ENCODE results near the gene TIMM17A. TPM values are rescaled to one million over a fixed set of nuclear protein-coding genes. Genes with fewer than 3 reads are reported as not detected.

The TIMM17A gene
- 10 to 100 TPM; 51.9 to 70.6 TPM for total RNA-seq

- CTCF ChIA-PET, result interaction anchor here (0.6 to 2.8 kb wide), 5 partner anchors 9 to 72 kb away, joined by 3 to 15 read pairs (median 4); no protein-coding TSS in a partner anchor
- intact Hi-C loops (cut with DNase I, micrococcal nuclease), result loop anchor here (1.0 to 10.0 kb wide), 14 partner anchors 27 to 1220 kb away; partner anchors contain the start of genes PPP1R12B (in 2 of the 2), RNPEP (in 2 of the 2), ARL8A (in 1 of the 2) and CAMSAP2 (in 1 of the 2)
- Mint-ChIP-seq H3K4me1 (peaks cover 16% of the 10 kb centered on the region), H3K27me3 (no peaks in the 10 kb centered on the region), H3K36me3 (ENCODE audit: low read depth) (peaks cover 24% of the 10 kb centered on the region), H3K9me3 (ENCODE audit: low read depth) (no peaks in the 10 kb centered on the region), H3K27ac (peak within 1 kb of the TSS; percentile 97), H3K4me3 (peak within 1 kb of the TSS; percentile 99)
- ATAC-seq (peak; percentile 100), DNase-seq (peak; percentile 97)
- POLR2A ChIA-PET, result interaction anchor here (0.9 to 1.6 kb wide), 4 partner anchors 9 to 59 kb away, joined by 3 to 4 read pairs (median 4); partner anchors contain the start of gene LMOD1
Observed at GRCh38 chr1:201955009-201955728, at the start of gene TIMM17A. TSS of gene TIMM17A (plus strand) at chr1:201955503. CDS start at chr1:201955527, 24 bp downstream.

- no peaks in the 10 kb centered on the region for H3K4me1 Mint-ChIP-seq
- DNase-seq (no peak), ATAC-seq (no peak)
- no peak overlapping the region for H3K27ac Mint-ChIP-seq
- ChIA-PET CTCF (interaction anchor here (1.9 kb wide), 1 partner anchor 10 kb away, joined by 9 read pairs; no protein-coding TSS in a partner anchor), POLR2A (no interaction called here)
- H3K27me3 Mint-ChIP-seq, result peaks cover 2% of the 10 kb centered on the region
- H3K4me3 Mint-ChIP-seq, result no peak overlapping the region
- H3K9me3 Mint-ChIP-seq (ENCODE audit: low read depth), result no peaks in the 10 kb centered on the region
- H3K36me3 Mint-ChIP-seq (ENCODE audit: low read depth), result no peaks in the 10 kb centered on the region
- intact Hi-C loops (cut with DNase I, micrococcal nuclease), result no loop called here
Observed at GRCh38 chr1:201906336-201906735, 49.0 kb upstream of the TIMM17A start.

GRCh38 chr1:201907621-201908020, 47.7 kb upstream of the TIMM17A start:
- Mint-ChIP-seq H3K4me3 (no peak overlapping the region), H3K36me3 (ENCODE audit: low read depth) (no peaks in the 10 kb centered on the region), H3K27ac (no peak overlapping the region), H3K27me3 (peaks cover 2% of the 10 kb centered on the region), H3K4me1 (no peaks in the 10 kb centered on the region), H3K9me3 (ENCODE audit: low read depth) (no peaks in the 10 kb centered on the region)
- ChIA-PET CTCF (interaction anchor here (0.6 to 1.1 kb wide), 3 partner anchors 11 to 896 kb away, joined by 3 read pairs; no protein-coding TSS in a partner anchor), POLR2A (no interaction called here)
- no peak for DNase-seq
- no peak for ATAC-seq
- intact Hi-C loops (cut with DNase I, micrococcal nuclease), result no loop called here

- ChIA-PET CTCF (no interaction called here), POLR2A (no interaction called here)
- intact Hi-C loops (cut with DNase I, micrococcal nuclease), result no loop called here
- Mint-ChIP-seq H3K4me3 (no peak overlapping the region), H3K27ac (no peak overlapping the region), H3K27me3 (peaks cover 9% of the 10 kb centered on the region), H3K9me3 (ENCODE audit: low read depth) (no peaks in the 10 kb centered on the region), H3K36me3 (ENCODE audit: low read depth) (no peaks in the 10 kb centered on the region), H3K4me1 (no peaks in the 10 kb centered on the region)
- DNase-seq (no peak), ATAC-seq (no peak)
Observed at GRCh38 chr1:201911826-201912571, 43.3 kb upstream of the TIMM17A start.

GRCh38 chr1:201912832-201913231, 42.5 kb upstream of the TIMM17A start:
- Mint-ChIP-seq H3K4me3 (no peak overlapping the region), H3K4me1 (no peaks in the 10 kb centered on the region), H3K36me3 (ENCODE audit: low read depth) (no peaks in the 10 kb centered on the region), H3K27ac (no peak overlapping the region), H3K27me3 (peaks cover 9% of the 10 kb centered on the region), H3K9me3 (ENCODE audit: low read depth) (no peaks in the 10 kb centered on the region)
- CTCF ChIA-PET, result interaction anchor here (0.6 to 1.5 kb wide), 4 partner anchors 12 to 99 kb away, joined by 3 to 6 read pairs (median 4); no protein-coding TSS in a partner anchor
- DNase-seq, result no peak
- intact Hi-C loops (cut with DNase I, micrococcal nuclease), result no loop called here
- POLR2A ChIA-PET, result interaction anchor here (0.6 kb wide), 1 partner anchor 17 kb away, joined by 3 read pairs; no protein-coding TSS in a partner anchor
- ATAC-seq, result no peak

GRCh38 chr1:201914456-201915235, 40.7 kb upstream of the TIMM17A start:
- H3K4me1 Mint-ChIP-seq, result no peaks in the 10 kb centered on the region
- DNase-seq (no peak), ATAC-seq (no peak)
- H3K9me3 Mint-ChIP-seq (ENCODE audit: low read depth), result no peaks in the 10 kb centered on the region
- H3K4me3 Mint-ChIP-seq, result no peak overlapping the region
- ChIA-PET POLR2A (no interaction called here), CTCF (no interaction called here)
- H3K27ac Mint-ChIP-seq, result no peak overlapping the region
- H3K36me3 Mint-ChIP-seq (ENCODE audit: low read depth), result no peaks in the 10 kb centered on the region
- intact Hi-C loops (cut with DNase I, micrococcal nuclease), result no loop called here
- H3K27me3 Mint-ChIP-seq, result peaks cover 9% of the 10 kb centered on the region

- Mint-ChIP-seq H3K9me3 (ENCODE audit: low read depth) (no peaks in the 10 kb centered on the region), H3K36me3 (ENCODE audit: low read depth) (no peaks in the 10 kb centered on the region), H3K27me3 (peaks cover 11% of the 10 kb centered on the region), H3K27ac (no peak overlapping the region), H3K4me3 (no peak overlapping the region), H3K4me1 (no peaks in the 10 kb centered on the region)
- DNase-seq, result peak; percentile 13
- no peak for ATAC-seq
- POLR2A ChIA-PET, result no interaction called here
- intact Hi-C loops (cut with DNase I, micrococcal nuclease), result no loop called here
- CTCF ChIA-PET, result interaction anchor here (0.6 to 1.0 kb wide), 2 partner anchors 21 to 49 kb away, joined by 3 to 4 read pairs; no protein-coding TSS in a partner anchor
Observed at GRCh38 chr1:201916649-201917249, 38.6 kb upstream of the TIMM17A start.

- ChIA-PET POLR2A (no interaction called here), CTCF (interaction anchor here (0.8 kb wide), 1 partner anchor 357 kb away, joined by 3 read pairs; no protein-coding TSS in a partner anchor)
- DNase-seq, result no peak
- Mint-ChIP-seq H3K27me3 (peaks cover 17% of the 10 kb centered on the region), H3K27ac (no peak overlapping the region), H3K36me3 (ENCODE audit: low read depth) (no peaks in the 10 kb centered on the region), H3K4me1 (no peaks in the 10 kb centered on the region), H3K9me3 (ENCODE audit: low read depth) (no peaks in the 10 kb centered on the region), H3K4me3 (no peak overlapping the region)
- intact Hi-C loops (cut with DNase I, micrococcal nuclease), result no loop called here
- ATAC-seq, result no peak
Observed at GRCh38 chr1:201917362-201918033, 37.8 kb upstream of the TIMM17A start.

- H3K27me3 Mint-ChIP-seq, result peaks cover 17% of the 10 kb centered on the region
- no peak for DNase-seq
- intact Hi-C loops (cut with DNase I, micrococcal nuclease), result no loop called here
- ChIA-PET CTCF (interaction anchor here (1.2 kb wide), 1 partner anchor 22 kb away, joined by 7 read pairs; no protein-coding TSS in a partner anchor), POLR2A (no interaction called here)
- ATAC-seq, result no peak
- no peaks in the 10 kb centered on the region for H3K36me3 Mint-ChIP-seq (ENCODE audit: low read depth)
- H3K9me3 Mint-ChIP-seq (ENCODE audit: low read depth), result no peaks in the 10 kb centered on the region
- H3K4me3 Mint-ChIP-seq, result no peak overlapping the region
- H3K27ac Mint-ChIP-seq, result no peak overlapping the region
- no peaks in the 10 kb centered on the region for H3K4me1 Mint-ChIP-seq
Observed at GRCh38 chr1:201918343-201918742, 37.0 kb upstream of the TIMM17A start.

- Mint-ChIP-seq H3K27ac (no peak overlapping the region), H3K9me3 (ENCODE audit: low read depth) (no peaks in the 10 kb centered on the region), H3K4me1 (no peaks in the 10 kb centered on the region), H3K4me3 (no peak overlapping the region), H3K27me3 (peaks cover 12% of the 10 kb centered on the region), H3K36me3 (ENCODE audit: low read depth) (no peaks in the 10 kb centered on the region)
- no peak for ATAC-seq
- ChIA-PET POLR2A (no interaction called here), CTCF (interaction anchor here (0.6 kb wide), 1 partner anchor 24 kb away, joined by 3 read pairs; no protein-coding TSS in a partner anchor)
- intact Hi-C loops (cut with DNase I, micrococcal nuclease), result no loop called here
- no peak for DNase-seq
Observed at GRCh38 chr1:201921952-201922558, 33.2 kb upstream of the TIMM17A start.
